ENCODE measurements around the gene PPP2R5C. TPM values are rescaled to one million over a fixed set of nuclear protein-coding genes. Genes with fewer than 3 reads are reported as not detected.

The PPP2R5C gene
- total RNA-seq, 1 experiment from 2014 or later = 93.0 TPM

GRCh38 chr14:101755591-101756324 lies 5.8 kb upstream of the PPP2R5C start:
- no peak overlapping the region for H3K4ac ChIP-seq (ENCODE audit: low read depth, low read length)
- H4K5ac ChIP-seq (ENCODE audit: insufficient read length, low read depth, low read length) = no peak overlapping the region
- no peak overlapping the region for H3K56ac ChIP-seq (ENCODE audit: insufficient read length, low read depth, low read length)
- no peak overlapping the region for H3K9ac ChIP-seq (ENCODE audit: extremely low read depth, insufficient read length, low read length)
- H3K4me1 Mint-ChIP-seq = peaks cover 8 to 13% of the 10 kb centered on the region in 2 experiments
- no peak for DNase-seq
- no peak overlapping the region for H3K14ac ChIP-seq (ENCODE audit: insufficient read depth, low read length)
- no peak for TF ChIP-seq CTCF (conservative IDR thresholded peaks at IDR 0.05)
- WGBS (ENCODE audit: extremely low coverage, insufficient read length, low lambda C conversion rate) = no CpG with 5 or more reads among the region's 8 CpGs
- H3K79me2 ChIP-seq (ENCODE audit: insufficient read depth, low read length) = no peaks in the 10 kb centered on the region
- no peak overlapping the region for H3K4me2 ChIP-seq (ENCODE audit: insufficient read depth, insufficient read length, low read length)
- peaks cover 44% of the 10 kb centered on the region for H3K27me3 Mint-ChIP-seq (ENCODE audit: low read depth)
- H3K23me2 ChIP-seq (ENCODE audit: insufficient read length, low read depth, low read length, poor library complexity, severe bottlenecking) = no peaks in the 10 kb centered on the region
- H4K20me1 ChIP-seq (ENCODE audit: control insufficient read depth, insufficient read depth, insufficient read length) = no peaks in the 10 kb centered on the region
- H4K91ac ChIP-seq (ENCODE audit: insufficient read length, low read depth, low read length) = no peak overlapping the region
- H3K18ac ChIP-seq (ENCODE audit: insufficient read length, low read depth, low read length) = no peak overlapping the region
- no peak overlapping the region for H2BK5ac ChIP-seq (ENCODE audit: insufficient read length, low read length)
- H3K79me1 ChIP-seq (ENCODE audit: insufficient read depth, low read depth, low read length, poor library complexity, severe bottlenecking) = no peaks in the 10 kb centered on the region
- H2AK5ac ChIP-seq (ENCODE audit: insufficient read length, low read length) = no peak overlapping the region
- no peak overlapping the region for H3K27ac ChIP-seq (ENCODE audit: insufficient read length, low read depth, low read length)
- H4K8ac ChIP-seq (replicated peaks; ENCODE audit: insufficient read length, low read depth, low read length) = no peak overlapping the region
- no peak overlapping the region for H2BK15ac ChIP-seq (ENCODE audit: low read depth, low read length)
- H3K27ac Mint-ChIP-seq = no peak overlapping the region
- H2BK12ac ChIP-seq (ENCODE audit: insufficient read length, low read depth, low read length) = no peak overlapping the region
- no peak overlapping the region for H3K23ac ChIP-seq (ENCODE audit: insufficient read length, low read depth, low read length)
- H2AFZ ChIP-seq (ENCODE audit: low read length) = no peak overlapping the region
- peaks cover 5 to 10% of the 10 kb centered on the region in 2 experiments; a peak in 4 of 5 replicates for H3K9me3 Mint-ChIP-seq
- H3K9me3 ChIP-seq (ENCODE audit: control insufficient read depth, low read depth, low read length) = no peaks in the 10 kb centered on the region
- H2BK20ac ChIP-seq (ENCODE audit: low read depth, low read length, poor library complexity, severe bottlenecking) = no peak overlapping the region
- no peak overlapping the region for H3K4me3 Mint-ChIP-seq
- no peaks in the 10 kb centered on the region for H3K4me1 ChIP-seq (ENCODE audit: insufficient read depth, low read length)
- H3K36me3 Mint-ChIP-seq (ENCODE audit: insufficient read depth in 1 of 3, low read depth in 3 of 3) = no peaks in the 10 kb centered on the region
- H3K27me3 ChIP-seq (ENCODE audit: insufficient read depth, low read length) = peaks cover 4% of the 10 kb centered on the region; the same call in 1 of the 2 replicates
- no peak overlapping the region for H2BK120ac ChIP-seq (ENCODE audit: low read depth, low read length, poor library complexity, severe bottlenecking)
- H3T11ph ChIP-seq (ENCODE audit: low read length) = no peak overlapping the region
